NT2/D1 (cell line): ENCODE results near the gene MAGEB3.

Source experiments
- YY1 ChIP-seq: IDR thresholded peaks from 2 replicates; pipeline ENCODE4 v1.6.1; 2011; ENCODE audit not compliant: insufficient read length, insufficient read depth
- ZNF274 ChIP-seq: IDR thresholded peaks from 2 replicates; pipeline ENCODE4 v1.6.1; 2011; ENCODE audit warnings: mild to moderate bottlenecking, low read depth, low read length

- TF ChIP-seq YY1 (no peak), ZNF274 (no peak)
Measured at GRCh38 chrX:30181353-30181752, 49.1 kb upstream of the MAGEB3 start.
